Omental fat pad (tissue), 4 donors: ENCODE results near the gene AKR7A3. TPM values are rescaled to one million over a fixed set of nuclear protein-coding genes. Genes with fewer than 3 reads are reported as not detected.
A peak's percentile ranks its signal among the peaks of the same experiment; 100 is the strongest.
"Not testable (repeated sequence)": the region's sequence is repeated elsewhere in the genome, so short reads cannot be mapped to it uniquely, and the experiment has no call there.

ENCODE experiments used
- ATAC-seq: fragments of 150-250 bp; one replicate; pipeline ENCODE4 v1.9.1; 2016; ENCODE audit warnings: mild to moderate bottlenecking, moderate library complexity; ENCODE audit not compliant: low FRiP score
- DNase-seq: peaks from one replicate; pipeline ENCODE4 v3.0.0-alpha.2; 2019; ENCODE audit warnings: low spot score
- total RNA-seq, 4 donors: library from RNA; depleted of rRNA; stranded (reverse); fragments of >200 nt; gene quantifications; one replicate each; pipeline ENCODE4 v1.1.0, GENCODE V29; 2016
- TF ChIP-seq, protein P1 (sequence below), 3 donors: fragments of 450-650 bp; IDR thresholded peaks; one replicate each; pipeline ENCODE4 v1.5.1; 2016 to 2017; ENCODE audit warnings: antibody characterized with exemption in 3 of 3, mild to moderate bottlenecking in 3 of 3, moderate library complexity in 2 of 3

The AKR7A3 gene
- total RNA-seq, 4 donors from 2014 or later = 0.37 to 1.7 (median 0.88) TPM

DNA sequence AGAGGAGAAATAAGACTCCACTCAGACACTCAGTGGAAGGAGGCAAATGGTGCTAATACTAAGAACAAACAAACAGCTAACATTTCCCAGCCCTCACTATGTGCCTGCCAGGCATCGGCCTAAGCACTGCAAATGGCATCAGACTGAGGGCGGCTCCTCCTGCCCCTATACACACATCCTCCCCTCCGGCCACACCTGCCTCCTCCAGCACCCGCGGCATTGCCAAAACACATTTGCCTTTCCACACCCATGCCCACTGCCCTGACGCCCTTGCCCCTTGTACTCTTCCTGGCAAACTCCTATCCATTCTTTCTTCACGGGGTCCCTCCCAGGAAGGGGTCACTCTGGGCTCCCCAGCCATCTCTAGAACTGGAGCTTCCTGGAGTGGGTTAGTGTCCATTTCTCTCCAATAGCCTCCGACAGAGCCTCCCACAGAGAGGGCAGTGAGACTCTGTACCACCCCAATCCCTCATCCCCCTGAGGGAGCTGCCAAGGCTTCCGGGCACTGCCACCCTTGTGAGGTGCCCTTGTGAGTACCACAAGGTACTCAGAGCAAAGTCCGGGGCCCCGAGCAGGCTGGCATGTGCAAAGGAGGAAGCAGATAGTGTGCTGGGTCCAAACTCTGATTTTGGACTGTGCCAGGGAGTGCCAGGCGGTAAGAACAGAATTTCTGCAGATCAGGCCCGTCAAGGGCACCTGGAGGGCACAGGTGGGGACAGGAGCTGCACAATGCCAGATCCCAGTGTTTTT lies 959 bp downstream of the AKR7A3 start:
- no peak for DNase-seq
- ATAC-seq = no peak

DNA sequence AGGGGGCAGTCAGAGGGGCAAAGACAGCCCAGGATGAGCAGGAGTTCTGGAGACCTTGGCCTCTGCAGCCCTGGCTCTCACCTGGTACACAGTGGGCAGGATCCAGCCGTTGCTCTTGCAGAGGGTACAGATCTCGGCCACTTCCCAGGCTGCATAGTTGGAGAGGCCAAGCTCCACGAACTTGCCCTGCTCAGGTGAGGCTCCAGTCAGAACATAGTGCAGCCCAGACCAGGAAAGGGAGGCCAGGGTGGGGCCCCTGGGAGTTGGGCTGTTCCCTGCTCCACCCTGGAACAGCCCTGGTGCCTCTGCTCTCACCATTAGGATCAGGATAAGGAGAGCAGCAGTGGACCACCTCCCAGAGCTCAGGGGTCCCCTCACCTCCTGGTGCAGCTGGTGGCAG lies 2.8 kb downstream of the AKR7A3 start:
- not testable (repeated sequence) for DNase-seq, ATAC-seq

More for the DNA sequence above, 959 bp downstream of the AKR7A3 start:
- TF ChIP-seq, protein P1, sequence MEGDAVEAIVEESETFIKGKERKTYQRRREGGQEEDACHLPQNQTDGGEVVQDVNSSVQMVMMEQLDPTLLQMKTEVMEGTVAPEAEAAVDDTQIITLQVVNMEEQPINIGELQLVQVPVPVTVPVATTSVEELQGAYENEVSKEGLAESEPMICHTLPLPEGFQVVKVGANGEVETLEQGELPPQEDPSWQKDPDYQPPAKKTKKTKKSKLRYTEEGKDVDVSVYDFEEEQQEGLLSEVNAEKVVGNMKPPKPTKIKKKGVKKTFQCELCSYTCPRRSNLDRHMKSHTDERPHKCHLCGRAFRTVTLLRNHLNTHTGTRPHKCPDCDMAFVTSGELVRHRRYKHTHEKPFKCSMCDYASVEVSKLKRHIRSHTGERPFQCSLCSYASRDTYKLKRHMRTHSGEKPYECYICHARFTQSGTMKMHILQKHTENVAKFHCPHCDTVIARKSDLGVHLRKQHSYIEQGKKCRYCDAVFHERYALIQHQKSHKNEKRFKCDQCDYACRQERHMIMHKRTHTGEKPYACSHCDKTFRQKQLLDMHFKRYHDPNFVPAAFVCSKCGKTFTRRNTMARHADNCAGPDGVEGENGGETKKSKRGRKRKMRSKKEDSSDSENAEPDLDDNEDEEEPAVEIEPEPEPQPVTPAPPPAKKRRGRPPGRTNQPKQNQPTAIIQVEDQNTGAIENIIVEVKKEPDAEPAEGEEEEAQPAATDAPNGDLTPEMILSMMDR (IDR thresholded peaks at IDR 0.05) = no peak

DNA sequence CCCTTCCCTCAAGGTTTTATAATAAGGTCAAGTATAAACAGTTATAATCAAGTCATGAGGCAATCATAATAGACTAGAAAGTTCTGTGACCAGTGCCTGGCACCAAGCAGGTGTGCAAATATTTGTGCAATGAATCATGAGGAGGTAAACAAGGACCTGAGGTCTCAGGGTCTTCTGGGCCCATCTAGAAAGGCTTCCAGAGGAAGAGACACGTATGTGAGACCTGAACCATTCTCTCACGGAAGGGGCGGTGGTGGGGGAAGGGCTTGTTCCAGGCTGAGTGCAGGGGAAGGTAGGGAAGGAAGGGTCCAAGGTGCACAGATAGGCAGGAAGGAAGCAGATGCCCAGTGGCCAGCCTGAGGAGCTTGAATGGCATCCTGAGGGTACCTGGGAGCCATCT lies 3.2 kb downstream of the AKR7A3 start:
- not testable (repeated sequence) for DNase-seq, ATAC-seq

DNA sequence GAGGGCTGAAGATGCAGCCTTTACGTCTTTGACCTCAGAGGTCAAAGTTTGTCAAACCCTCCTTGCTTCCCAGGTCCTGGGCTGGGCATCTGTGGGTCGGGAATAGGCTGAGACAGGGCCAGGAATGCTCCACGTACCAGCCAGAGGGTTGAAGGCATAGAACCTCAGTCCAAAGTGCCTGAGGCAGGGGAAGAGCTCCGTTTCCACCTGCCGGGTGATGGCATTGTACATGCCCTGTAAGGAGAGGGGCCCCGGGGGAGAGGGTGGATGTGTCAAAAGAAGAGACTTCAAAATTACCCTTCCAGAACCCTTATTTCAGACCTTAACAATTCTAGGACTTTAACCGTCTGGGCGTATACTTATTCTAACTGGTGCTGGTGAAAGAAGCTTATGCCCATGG lies 3.7 kb downstream of the AKR7A3 start:
- TF ChIP-seq, protein P1 (IDR thresholded peaks at IDR 0.05) = no peak
- DNase-seq (no peak), ATAC-seq (no peak)

DNA sequence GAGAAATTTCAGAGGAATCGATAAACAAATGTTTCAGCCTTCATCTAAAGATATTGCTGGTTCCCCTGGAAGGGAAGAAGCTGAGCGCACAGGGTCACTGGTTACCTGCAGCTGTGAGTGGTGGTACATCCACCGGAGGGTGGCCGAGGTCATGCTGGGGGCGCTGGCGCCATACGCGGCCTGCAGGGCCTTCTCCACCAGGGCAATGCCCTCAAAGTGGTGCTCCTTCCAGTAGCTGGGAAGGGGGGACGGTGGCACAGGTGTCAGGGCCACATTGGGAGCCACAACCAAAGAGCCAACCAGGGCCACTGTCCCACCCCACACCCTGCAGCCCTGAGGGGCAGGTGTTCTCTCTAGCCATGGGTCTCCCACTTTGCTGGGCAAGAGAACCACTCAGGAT lies 4.7 kb downstream of the AKR7A3 start:
- TF ChIP-seq, protein P1 (IDR thresholded peaks at IDR 0.05) = no peak
- DNase-seq = no peak
- no peak for ATAC-seq

DNA sequence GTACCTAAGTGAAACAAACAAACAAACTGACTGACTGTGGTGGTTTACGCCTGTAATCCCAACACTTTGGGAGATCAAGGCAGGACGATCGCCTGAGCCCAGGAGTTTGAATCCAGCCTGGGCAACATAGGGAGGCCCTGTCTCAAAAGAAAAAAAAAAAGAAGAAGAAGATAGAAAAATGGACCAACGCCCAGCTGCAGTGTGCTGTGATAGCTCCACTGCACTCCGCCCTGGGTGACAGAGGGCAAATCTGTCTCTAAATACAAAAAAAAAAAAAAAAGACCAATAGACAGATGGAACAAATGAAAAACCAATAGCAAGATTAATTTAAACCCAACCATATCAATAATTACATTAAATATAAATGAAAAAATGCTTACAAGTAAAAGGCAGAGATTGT lies 13.9 kb downstream of the AKR7A3 start:
- DNase-seq = no peak
- TF ChIP-seq, protein P1 (IDR thresholded peaks at IDR 0.05) = no peak
- no peak for ATAC-seq

DNA sequence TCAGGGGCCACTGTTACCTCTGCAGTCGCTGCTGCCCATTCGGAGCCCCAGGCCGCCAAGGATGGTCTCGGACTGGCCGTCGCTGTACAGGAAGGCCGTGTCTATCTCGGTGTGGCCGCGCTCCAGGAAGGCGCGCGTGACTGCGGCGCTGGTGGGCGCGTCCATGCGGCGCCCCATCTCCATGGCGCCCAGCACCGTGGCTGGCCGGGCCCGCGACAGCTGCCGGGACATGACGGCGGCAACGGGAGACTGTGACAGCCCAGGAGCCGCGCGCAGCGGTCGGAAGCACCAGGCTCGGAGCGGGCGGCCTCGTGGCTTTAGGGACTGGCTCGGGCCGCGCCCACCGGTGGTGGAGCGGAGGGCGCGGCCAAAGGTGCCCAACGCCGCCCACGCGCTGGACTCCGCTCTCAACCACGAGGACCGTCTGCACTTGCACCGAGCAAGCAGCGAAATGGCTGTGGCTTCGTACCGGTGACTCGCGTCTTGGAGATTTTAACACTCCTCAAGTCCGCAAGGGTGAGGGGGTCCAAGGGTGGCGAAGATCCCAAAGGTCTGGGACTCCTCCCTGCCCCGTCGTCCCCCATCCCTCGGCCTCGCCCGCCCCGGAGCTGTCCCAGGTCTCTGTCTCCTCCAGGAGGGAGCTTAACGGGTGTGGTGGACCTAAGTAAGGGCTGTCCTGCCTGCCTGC lies 14.6 kb downstream of the AKR7A3 start:
- DNase-seq = not testable (repeated sequence)
- ATAC-seq = peak; percentile 53

DNA sequence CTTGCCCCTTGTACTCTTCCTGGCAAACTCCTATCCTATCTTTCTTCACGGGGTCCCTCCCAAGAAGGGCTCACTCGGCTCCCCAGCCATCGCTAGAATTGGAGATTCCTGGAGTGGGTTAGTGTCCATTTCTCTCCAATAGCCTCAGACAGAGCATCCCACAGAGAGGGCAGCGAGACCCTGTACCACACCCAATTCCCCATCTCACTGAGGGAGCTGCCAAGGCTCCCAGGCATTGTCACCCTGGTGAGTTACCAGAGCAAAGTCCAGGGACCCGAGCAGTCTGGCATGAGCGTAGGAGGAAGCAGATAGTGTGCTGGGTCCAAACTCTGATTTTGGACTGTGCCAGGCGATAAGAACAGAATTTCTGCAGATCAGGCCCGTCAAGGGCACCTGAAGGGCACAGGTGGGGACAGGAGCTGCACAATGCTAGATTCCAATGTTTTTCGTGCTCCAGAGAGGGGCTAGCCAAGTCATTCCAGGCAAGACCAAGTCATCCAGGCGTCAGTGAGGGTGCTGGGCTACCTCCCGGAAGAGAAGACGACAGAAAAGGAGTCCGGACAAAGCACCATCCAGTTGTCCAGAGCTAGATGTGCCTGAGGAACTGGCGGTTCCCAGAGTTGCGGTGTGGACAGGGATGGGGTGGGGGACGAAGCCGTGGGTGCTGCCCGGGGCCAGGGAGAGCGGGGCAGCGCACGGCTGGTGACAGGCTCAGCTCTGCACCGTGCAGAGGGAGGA lies 15.3 kb downstream of the AKR7A3 start:
- TF ChIP-seq, protein P1 (IDR thresholded peaks at IDR 0.05) = no peak
- ATAC-seq = no peak
- no peak for DNase-seq
